ENCODE results near the gene HLCS.
A peak's percentile ranks its signal among the peaks of the same experiment; 100 is the strongest.
"Not testable (repeated sequence)": the region's sequence is repeated elsewhere in the genome, so short reads cannot be mapped to it uniquely, and the experiment has no call there.

Gene HLCS

GRCh38 chr21:37001441-37001840 lies 35.0 kb upstream of the HLCS start:
- Histone ChIP-seq H3K4me3 (ENCODE audit: insufficient read length, low read depth) (no peak overlapping the region), H3K9ac (ENCODE audit: insufficient read length, low read depth) (no peak overlapping the region), H3K27me3 (ENCODE audit: insufficient read depth, insufficient read length) (peaks cover 16% of the 10 kb centered on the region), H3K4me1 (ENCODE audit: insufficient read depth, insufficient read length) (peaks cover 2% of the 10 kb centered on the region), H3K9me3 (ENCODE audit: insufficient read depth, low read length) (no peaks in the 10 kb centered on the region), H3K36me3 (ENCODE audit: insufficient read depth, insufficient read length, low read length) (no peaks in the 10 kb centered on the region)
- DNase-seq (ENCODE audit: low read depth, low spot score): no peak
- TF ChIP-seq SUZ12 (IDR thresholded peaks at IDR 0.05; ENCODE audit: extremely low read depth, insufficient read depth, insufficient read length) (no peak), ZNF274 (IDR thresholded peaks at IDR 0.05; ENCODE audit: low read depth, low read length) (no peak), YY1 (IDR thresholded peaks at IDR 0.05; ENCODE audit: insufficient read depth, insufficient read length) (no peak)

- no peak overlapping the region for H3K9ac ChIP-seq (ENCODE audit: insufficient read length, low read depth)
- H3K9me3 ChIP-seq (ENCODE audit: insufficient read depth, low read length): no peaks in the 10 kb centered on the region
- H3K27me3 ChIP-seq (ENCODE audit: insufficient read depth, insufficient read length): peaks cover 6% of the 10 kb centered on the region
- no peaks in the 10 kb centered on the region for H3K36me3 ChIP-seq (ENCODE audit: insufficient read depth, insufficient read length, low read length)
- no peak overlapping the region for H3K4me3 ChIP-seq (ENCODE audit: insufficient read length, low read depth)
- no peaks in the 10 kb centered on the region for H3K4me1 ChIP-seq (ENCODE audit: insufficient read depth, insufficient read length)
- no peak for TF ChIP-seq SUZ12 (IDR thresholded peaks at IDR 0.05; ENCODE audit: extremely low read depth, insufficient read depth, insufficient read length)
- TF ChIP-seq YY1 (IDR thresholded peaks at IDR 0.05; ENCODE audit: insufficient read depth, insufficient read length): no peak
- TF ChIP-seq ZNF274 (IDR thresholded peaks at IDR 0.05; ENCODE audit: low read depth, low read length): no peak
- DNase-seq (ENCODE audit: low read depth, low spot score): no peak
These were observed 33.9 kb upstream of the HLCS start for GRCh38 chr21:37000381-37000780.

- TF ChIP-seq YY1 (IDR thresholded peaks at IDR 0.05; ENCODE audit: insufficient read depth, insufficient read length): no peak
- H3K4me1 ChIP-seq (ENCODE audit: insufficient read depth, insufficient read length): no peaks in the 10 kb centered on the region
- H3K4me3 ChIP-seq (ENCODE audit: insufficient read length, low read depth): no peak overlapping the region
- no peaks in the 10 kb centered on the region for H3K36me3 ChIP-seq (ENCODE audit: insufficient read depth, insufficient read length, low read length)
- peaks cover 3% of the 10 kb centered on the region for H3K27me3 ChIP-seq (ENCODE audit: insufficient read depth, insufficient read length)
- H3K9ac ChIP-seq (ENCODE audit: insufficient read length, low read depth): no peak overlapping the region
- no peaks in the 10 kb centered on the region for H3K9me3 ChIP-seq (ENCODE audit: insufficient read depth, low read length)
- DNase-seq (ENCODE audit: low read depth, low spot score): no peak
These were observed 32.8 kb upstream of the HLCS start for GRCh38 chr21:36999131-36999898.

- H3K36me3 ChIP-seq (ENCODE audit: insufficient read depth, insufficient read length, low read length); H3K4me3 ChIP-seq (ENCODE audit: insufficient read length, low read depth); DNase-seq (ENCODE audit: low read depth, low spot score): not testable (repeated sequence)
These were observed 28.8 kb upstream of the HLCS start for GRCh38 chr21:36995285-36995684.

GRCh38 chr21:36994501-36995158 lies 28.2 kb upstream of the HLCS start:
- Histone ChIP-seq H3K36me3 (ENCODE audit: insufficient read depth, insufficient read length, low read length) (no peaks in the 10 kb centered on the region), H3K27me3 (ENCODE audit: insufficient read depth, insufficient read length) (peaks cover 4% of the 10 kb centered on the region), H3K4me1 (ENCODE audit: insufficient read depth, insufficient read length) (peaks cover 6% of the 10 kb centered on the region), H3K9me3 (ENCODE audit: insufficient read depth, low read length) (no peaks in the 10 kb centered on the region), H3K4me3 (ENCODE audit: insufficient read length, low read depth) (no peak overlapping the region), H3K9ac (ENCODE audit: insufficient read length, low read depth) (no peak overlapping the region)
- DNase-seq (ENCODE audit: low read depth, low spot score): no peak
- TF ChIP-seq YY1 (IDR thresholded peaks at IDR 0.05; ENCODE audit: insufficient read depth, insufficient read length) (no peak), SUZ12 (IDR thresholded peaks at IDR 0.05; ENCODE audit: extremely low read depth, insufficient read depth, insufficient read length) (no peak), ZNF274 (IDR thresholded peaks at IDR 0.05; ENCODE audit: low read depth, low read length) (no peak)

More at GRCh38 chr21:36995285-36995684, 28.8 kb upstream of the HLCS start:
- H3K4me1 ChIP-seq (ENCODE audit: insufficient read depth, insufficient read length); H3K9me3 ChIP-seq (ENCODE audit: insufficient read depth, low read length); H3K27me3 ChIP-seq (ENCODE audit: insufficient read depth, insufficient read length); H3K9ac ChIP-seq (ENCODE audit: insufficient read length, low read depth): not testable (repeated sequence)

GRCh38 chr21:36992671-36993070 lies 26.2 kb upstream of the HLCS start:
- no peak for DNase-seq (ENCODE audit: low read depth, low spot score)
- peaks cover 4% of the 10 kb centered on the region for H3K27me3 ChIP-seq (ENCODE audit: insufficient read depth, insufficient read length)
- no peak overlapping the region for H3K4me3 ChIP-seq (ENCODE audit: insufficient read length, low read depth)
- H3K36me3 ChIP-seq (ENCODE audit: insufficient read depth, insufficient read length, low read length): no peaks in the 10 kb centered on the region
- TF ChIP-seq ZNF274 (IDR thresholded peaks at IDR 0.05; ENCODE audit: low read depth, low read length) (no peak), YY1 (IDR thresholded peaks at IDR 0.05; ENCODE audit: insufficient read depth, insufficient read length) (no peak), SUZ12 (IDR thresholded peaks at IDR 0.05; ENCODE audit: extremely low read depth, insufficient read depth, insufficient read length) (no peak)
- no peak overlapping the region for H3K9ac ChIP-seq (ENCODE audit: insufficient read length, low read depth)
- peaks cover 6% of the 10 kb centered on the region for H3K4me1 ChIP-seq (ENCODE audit: insufficient read depth, insufficient read length)
- no peaks in the 10 kb centered on the region for H3K9me3 ChIP-seq (ENCODE audit: insufficient read depth, low read length)

GRCh38 chr21:36990508-36991205 lies 24.2 kb upstream of the HLCS start:
- Histone ChIP-seq H3K27me3 (ENCODE audit: insufficient read depth, insufficient read length) (peaks cover 4% of the 10 kb centered on the region), H3K4me3 (ENCODE audit: insufficient read length, low read depth) (peak overlapping the region; percentile 54), H3K9me3 (ENCODE audit: insufficient read depth, low read length) (0 out of 2 replicates have a peak, but pooled peaks cover 4% of the 10 kb centered on the region), H3K36me3 (ENCODE audit: insufficient read depth, insufficient read length, low read length) (no peaks in the 10 kb centered on the region), H3K4me1 (ENCODE audit: insufficient read depth, insufficient read length) (peaks cover 6% of the 10 kb centered on the region), H3K9ac (ENCODE audit: insufficient read length, low read depth) (peak overlapping the region; percentile 87)
- DNase-seq (ENCODE audit: low read depth, low spot score): no peak
- TF ChIP-seq ZNF274 (IDR thresholded peaks at IDR 0.05; ENCODE audit: low read depth, low read length) (no peak), SUZ12 (IDR thresholded peaks at IDR 0.05; ENCODE audit: extremely low read depth, insufficient read depth, insufficient read length) (no peak), YY1 (IDR thresholded peaks at IDR 0.05; ENCODE audit: insufficient read depth, insufficient read length) (no peak)

Data from NT2/D1 (cell line).